Caco-2 (cell line): Measurements from ENCODE around the gene HIRA. TPM values are rescaled to one million over a fixed set of nuclear protein-coding genes. Genes with fewer than 3 reads are reported as not detected.

Experiments used
- BruUV-seq: library from RNA; stranded (reverse); fragments of 400-500 nt; replicated peaks from 2 replicates; lab custom pipeline; 2021; lab: Mats Ljungman, UMichigan
- CTCF ChIA-PET: fragments of 300-600 bp; sonication (Branson Sonifier 250); formaldehyde crosslinking; loops from one replicate; lab custom pipeline; 2022; ENCODE audit warnings: antibody characterized with exemption; lab: Charles Lee
- POLR2A ChIA-PET: fragments of 300-600 bp; sonication (Branson Sonifier 250); formaldehyde crosslinking; loops from one replicate; lab custom pipeline; 2022; ENCODE audit warnings: antibody characterized with exemption; lab: Charles Lee
- DNase-seq, 2 experiments: peaks; one replicate each; pipeline versions ENCODE4 v3.0.0 to v3.0.0-alpha.2; 2020 to 2022
- H3K27me3 ChIP-seq: replicated peaks from 2 replicates; pipeline ENCODE4 v1.6.0; 2011; ENCODE audit warnings: low read length; ENCODE audit not compliant: control insufficient read depth, insufficient read depth
- H3K36me3 ChIP-seq: 2 replicates; pipeline ENCODE4 v1.5.1; 2011; ENCODE audit warnings: low read length; ENCODE audit not compliant: control insufficient read depth, insufficient read depth
- H3K4me1 ChIP-seq: fragments of 250-450 bp; sonication (Bioruptor Pico); 2 replicates; pipeline ENCODE4 v1.5.1; 2020; ENCODE audit warnings: mild to moderate bottlenecking
- H3K4me3 ChIP-seq: 2 replicates; pipeline ENCODE4 v1.5.1; 2011; ENCODE audit warnings: low read depth, mild to moderate bottlenecking, control low read depth, low read length
- H3K9me3 ChIP-seq: fragments of 250-450 bp; sonication (Bioruptor Pico); 2 replicates; pipeline ENCODE4 v1.5.1; 2020; ENCODE audit warnings: mild to moderate bottlenecking, moderate library complexity
- H3K27ac Mint-ChIP-seq: one replicate; pipeline ENCODE4 v1.8.0; 2022; ENCODE audit warnings: mixed read lengths; ENCODE audit not compliant: unreplicated experiment
- H3K27me3 Mint-ChIP-seq: one replicate; pipeline ENCODE4 v1.8.0; 2022; ENCODE audit warnings: mixed read lengths; ENCODE audit not compliant: insufficient read depth, unreplicated experiment
- H3K36me3 Mint-ChIP-seq: one replicate; pipeline ENCODE4 v1.8.0; 2022; ENCODE audit warnings: mild to moderate bottlenecking, mixed read lengths; ENCODE audit not compliant: insufficient read depth, unreplicated experiment
- H3K4me1 Mint-ChIP-seq: one replicate; pipeline ENCODE4 v1.8.0; 2022; ENCODE audit warnings: low read depth, mixed read lengths; ENCODE audit not compliant: unreplicated experiment
- H3K4me3 Mint-ChIP-seq: one replicate; pipeline ENCODE4 v1.8.0; 2022; ENCODE audit warnings: mild to moderate bottlenecking, moderate library complexity, mixed read lengths; ENCODE audit not compliant: unreplicated experiment
- H3K9me3 Mint-ChIP-seq: one replicate; pipeline ENCODE4 v1.8.0; 2022; ENCODE audit warnings: mixed read lengths; ENCODE audit not compliant: unreplicated experiment
- CTCF ChIP-seq, 2 experiments: fragments of 200-600 bp in 1 of 2; IDR thresholded peaks; 1 replicate in 1 of 2; 2 replicates in 1 of 2; pipeline versions ENCODE4 v1.5.1 to v1.8.0; 2011 to 2022; ENCODE audit warnings: antibody characterized with exemption in 1 of 2, control low read depth in 1 of 2, inconsistent platforms in 1 of 2, low read depth in 1 of 2, low read length in 1 of 2, mild to moderate bottlenecking in 1 of 2, moderate library complexity in 1 of 2; ENCODE audit not compliant: insufficient read depth in 1 of 2, severe bottlenecking in 1 of 2, unreplicated experiment in 1 of 2
- intact Hi-C: fragments of 100-400 bp; cut with micrococcal nuclease; formaldehyde crosslinking; loops from one replicate; pipeline ENCODE4 v1.10.0; 2022; ENCODE audit not compliant: unreplicated experiment
- total RNA-seq: library from RNA; stranded (reverse); gene quantifications from 2 replicates; pipeline ENCODE4 v1.2.3, GENCODE V29; 2022

Gene HIRA
- total RNA-seq, 1 experiment from 2014 or later: 60.1 TPM

- H3K36me3 ChIP-seq: peaks cover 2% of the 10 kb centered on the region
- POLR2A ChIA-PET: no interaction called here
- no peaks in the 10 kb centered on the region for H3K4me1 Mint-ChIP-seq
- BruUV-seq: no TSS peak
- H3K9me3 ChIP-seq: no peaks in the 10 kb centered on the region
- no peak overlapping the region for H3K4me3 Mint-ChIP-seq
- H3K9me3 Mint-ChIP-seq: no peaks in the 10 kb centered on the region
- no peak for TF ChIP-seq CTCF (IDR thresholded peaks at IDR 0.05; ENCODE audit: insufficient read depth in 1 of 2, low read depth in 1 of 2, low read length in 1 of 2, severe bottlenecking in 1 of 2, unreplicated experiment in 1 of 2)
- no peak overlapping the region for H3K27ac Mint-ChIP-seq
- no peaks in the 10 kb centered on the region for H3K27me3 Mint-ChIP-seq
- intact Hi-C loops: no loop called here
- CTCF ChIA-PET: no interaction called here
- no peak for DNase-seq
- no peaks in the 10 kb centered on the region for H3K4me1 ChIP-seq
- no peak overlapping the region for H3K4me3 ChIP-seq
- H3K27me3 ChIP-seq: no peaks in the 10 kb centered on the region
- H3K36me3 Mint-ChIP-seq: peaks cover 79% of the 10 kb centered on the region
These were observed 35.0 kb downstream of the HIRA start for GRCh38 chr22:19396561-19396933.

GRCh38 chr22:19395276-19395675 lies 36.3 kb downstream of the HIRA start:
- Mint-ChIP-seq H3K27ac (no peak overlapping the region), H3K36me3 (peaks cover 73% of the 10 kb centered on the region), H3K4me1 (no peaks in the 10 kb centered on the region), H3K27me3 (no peaks in the 10 kb centered on the region), H3K9me3 (no peaks in the 10 kb centered on the region), H3K4me3 (no peak overlapping the region)
- H3K4me3 ChIP-seq: no peak overlapping the region
- H3K9me3 ChIP-seq: no peaks in the 10 kb centered on the region
- H3K27me3 ChIP-seq: no peaks in the 10 kb centered on the region
- CTCF ChIA-PET: no interaction called here
- DNase-seq: no peak
- intact Hi-C loops: no loop called here
- no peak for TF ChIP-seq CTCF (IDR thresholded peaks at IDR 0.05; ENCODE audit: insufficient read depth in 1 of 2, low read depth in 1 of 2, low read length in 1 of 2, severe bottlenecking in 1 of 2, unreplicated experiment in 1 of 2)
- POLR2A ChIA-PET: no interaction called here
- H3K36me3 ChIP-seq: peaks cover 2% of the 10 kb centered on the region; the same call in 1 of the 2 replicates
- no TSS peak for BruUV-seq
- no peaks in the 10 kb centered on the region for H3K4me1 ChIP-seq

- POLR2A ChIA-PET: no interaction called here
- Histone ChIP-seq H3K36me3 (peaks cover 2% of the 10 kb centered on the region; the same call in 1 of the 2 replicates), H3K9me3 (no peaks in the 10 kb centered on the region), H3K4me1 (no peaks in the 10 kb centered on the region), H3K27me3 (no peaks in the 10 kb centered on the region), H3K4me3 (no peak overlapping the region)
- no peak for DNase-seq
- H3K4me1 Mint-ChIP-seq: no peaks in the 10 kb centered on the region
- H3K9me3 Mint-ChIP-seq: no peaks in the 10 kb centered on the region
- peaks cover 77% of the 10 kb centered on the region for H3K36me3 Mint-ChIP-seq
- CTCF ChIA-PET: no interaction called here
- TF ChIP-seq CTCF (IDR thresholded peaks at IDR 0.05; ENCODE audit: insufficient read depth in 1 of 2, low read depth in 1 of 2, low read length in 1 of 2, severe bottlenecking in 1 of 2, unreplicated experiment in 1 of 2): no peak
- no TSS peak for BruUV-seq
- intact Hi-C loops: no loop called here
- no peak overlapping the region for H3K27ac Mint-ChIP-seq
- H3K27me3 Mint-ChIP-seq: no peaks in the 10 kb centered on the region
- H3K4me3 Mint-ChIP-seq: no peak overlapping the region
These were observed 37.1 kb downstream of the HIRA start for GRCh38 chr22:19394274-19395050.
